CD4-positive, alpha-beta T cell treated with Interleukin-4 for 1 hour (primary cell): ENCODE data around the gene ARHGAP22.

Source experiments
- DNase-seq, 2 donors: peaks; one replicate each; pipeline ENCODE4 v3.0.0-alpha.2; 2020 to 2022

Gene ARHGAP22

GRCh38 chr10:48459270-48460150, 145.4 kb downstream of the ARHGAP22 start:
- DNase-seq = peak in 1 of 2 donors; percentile 11

- DNase-seq = no peak
These were observed 146.2 kb downstream of the ARHGAP22 start for GRCh38 chr10:48458662-48459048.

GRCh38 chr10:48457949-48458661, 146.8 kb downstream of the ARHGAP22 start:
- no peak for DNase-seq

GRCh38 chr10:48456808-48457761, 147.8 kb downstream of the ARHGAP22 start:
- no peak for DNase-seq

- DNase-seq = peak in 1 of 2 donors; percentile 57
These were observed 148.5 kb downstream of the ARHGAP22 start for GRCh38 chr10:48456361-48456804.

- no peak for DNase-seq
These were observed 149.3 kb downstream of the ARHGAP22 start for GRCh38 chr10:48455392-48456151.

GRCh38 chr10:48455055-48455391, 149.8 kb downstream of the ARHGAP22 start:
- DNase-seq = no peak

- DNase-seq = no peak
These were observed 150.4 kb downstream of the ARHGAP22 start for GRCh38 chr10:48454302-48455054.

GRCh38 chr10:48453451-48454301, 151.2 kb downstream of the ARHGAP22 start:
- no peak for DNase-seq

GRCh38 chr10:48452879-48453412, 151.9 kb downstream of the ARHGAP22 start:
- no peak for DNase-seq

GRCh38 chr10:48451969-48452878, 152.6 kb downstream of the ARHGAP22 start:
- no peak for DNase-seq

- DNase-seq = no peak
These were observed 154.0 kb downstream of the ARHGAP22 start for GRCh38 chr10:48450741-48451466.

GRCh38 chr10:48450233-48450740, 154.6 kb downstream of the ARHGAP22 start:
- DNase-seq = no peak

GRCh38 chr10:48449501-48450232, 155.2 kb downstream of the ARHGAP22 start:
- no peak for DNase-seq

- no peak for DNase-seq
These were observed 156.1 kb downstream of the ARHGAP22 start for GRCh38 chr10:48448796-48449195.

GRCh38 chr10:48447356-48448215, 157.3 kb downstream of the ARHGAP22 start:
- no peak for DNase-seq
